ENCODE results near the gene CCNT1. TPM values are rescaled to one million over a fixed set of nuclear protein-coding genes. Genes with fewer than 3 reads are reported as not detected.

Gene CCNT1
- total and polyA plus RNA-seq, 2 of the 4 experiments (the other 2 are of a cell fraction) = 9.0 to 74.0 TPM

DNA sequence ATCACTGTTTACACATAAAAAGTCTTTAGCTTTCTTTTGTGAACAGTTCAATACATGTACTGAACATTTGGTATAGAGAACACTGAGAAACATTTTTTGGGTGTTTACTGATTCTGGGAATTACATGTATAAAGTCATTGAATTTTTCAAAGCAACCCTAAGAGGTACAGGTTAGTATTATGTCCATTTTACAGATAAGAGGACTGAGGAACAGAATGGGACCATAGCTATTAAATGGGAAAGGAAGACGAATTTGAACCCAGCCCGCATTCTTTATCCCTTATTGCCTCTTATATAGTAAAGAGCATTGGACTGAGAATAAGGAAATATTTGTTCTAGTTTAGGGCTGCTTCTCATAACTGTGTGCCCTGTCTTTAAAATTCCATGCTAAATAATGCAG is 33.6 kb downstream of the CCNT1 start:
- no peak overlapping the region for H2BK15ac ChIP-seq (ENCODE audit: low read depth, low read length)
- dilution Hi-C loops (cut with HindIII; ENCODE audit: low sequenced_read_pairs, unreplicated experiment) (no loop called here), in situ Hi-C loops (cut with MboI; ENCODE audit: low sequenced_read_pairs) (no loop called here), intact Hi-C loops (cut with micrococcal nuclease) (loop anchor here (5.0 kb wide), 1 partner anchor 114 kb away; no protein-coding TSS in a partner anchor)
- no peak overlapping the region for H2AK9ac ChIP-seq (replicated peaks; ENCODE audit: low read depth, low read length, poor library complexity)
- no peak overlapping the region for H4K5ac ChIP-seq (ENCODE audit: low read depth, low read length)
- peaks cover 11% of the 10 kb centered on the region for H3K9me1 ChIP-seq (ENCODE audit: insufficient read depth, low read length)
- no peak overlapping the region for H2AK5ac ChIP-seq (ENCODE audit: low read depth, low read length)
- no peak overlapping the region for H3K9ac ChIP-seq (ENCODE audit: low read depth, low read length)
- peaks cover 4% of the 10 kb centered on the region for H3K4me1 ChIP-seq (ENCODE audit: control insufficient read depth, insufficient read depth, low read length)
- ATAC-seq (ENCODE audit: low read depth) (no peak), DNase-seq (no peak)
- H3K23ac ChIP-seq (ENCODE audit: low read depth, low read length) = no peak overlapping the region
- H3K27me3 ChIP-seq (ENCODE audit: control insufficient read depth, insufficient read depth, low read length) = no peaks in the 10 kb centered on the region
- no peak overlapping the region for H4K8ac ChIP-seq (ENCODE audit: low read depth in 2 of 2, low read length in 2 of 2)
- H2BK20ac ChIP-seq (ENCODE audit: low read depth, low read length) = no peak overlapping the region
- POLR2A ChIA-PET (ENCODE audit: unreplicated experiment) = interaction anchor here (0.6 to 1.0 kb wide), 2 partner anchors 9 to 124 kb away, joined by 3 to 17 read pairs; no protein-coding TSS in a partner anchor
- H3K4me2 ChIP-seq (ENCODE audit: low read depth, low read length) = no peak overlapping the region
- peaks cover 16 to 30% of the 10 kb centered on the region in 2 experiments; a peak in 3 of 4 replicates for H3K79me1 ChIP-seq (ENCODE audit: low read depth in 1 of 2, low read length in 2 of 2)
- no peak overlapping the region for H2AFZ ChIP-seq (replicated peaks; ENCODE audit: low read length, poor library complexity)
- no peak overlapping the region for H2BK120ac ChIP-seq (ENCODE audit: low read depth, low read length)
- no peak overlapping the region for H3K56ac ChIP-seq (ENCODE audit: extremely low read depth, insufficient read depth, low read length)
- TF ChIP-seq POLR2A (IDR thresholded peaks at IDR 0.05; ENCODE audit: low read depth, low read length) = no peak
- TF ChIP-seq CHD1 (IDR thresholded peaks at IDR 0.05; ENCODE audit: low read depth, low read length) = no peak
- no peak for TF ChIP-seq ELK1 (IDR thresholded peaks at IDR 0.05; ENCODE audit: borderline replicate concordance, low read depth, low read length)
- no peak for TF ChIP-seq MAZ (IDR thresholded peaks at IDR 0.05; ENCODE audit: borderline replicate concordance, low read depth, low read length)
- TF ChIP-seq BHLHE40 (IDR thresholded peaks at IDR 0.05; ENCODE audit: low read depth, low read length) = no peak
- no peak for TF ChIP-seq FOS (IDR thresholded peaks at IDR 0.05; ENCODE audit: low read depth, low read length)
- no peak for TF ChIP-seq NFE2L2 (IDR thresholded peaks at IDR 0.05; ENCODE audit: low read depth, low read length)
- no peak for TF ChIP-seq RFX5 (IDR thresholded peaks at IDR 0.05; ENCODE audit: low read depth, low read length)
- TF ChIP-seq SMC3 (IDR thresholded peaks at IDR 0.05; ENCODE audit: low read depth, low read length) = no peak
- no peak for TF ChIP-seq MAFK (IDR thresholded peaks at IDR 0.05; ENCODE audit: low read depth, low read length)
- TF ChIP-seq RAD21 (IDR thresholded peaks at IDR 0.05; ENCODE audit: low read length) = no peak
- no peak for TF ChIP-seq MXI1 (IDR thresholded peaks at IDR 0.05; ENCODE audit: borderline replicate concordance, low read depth, low read length)
- TF ChIP-seq RCOR1 (IDR thresholded peaks at IDR 0.05; ENCODE audit: insufficient replicate concordance, low read length) = no peak
- TF ChIP-seq, protein P1, sequence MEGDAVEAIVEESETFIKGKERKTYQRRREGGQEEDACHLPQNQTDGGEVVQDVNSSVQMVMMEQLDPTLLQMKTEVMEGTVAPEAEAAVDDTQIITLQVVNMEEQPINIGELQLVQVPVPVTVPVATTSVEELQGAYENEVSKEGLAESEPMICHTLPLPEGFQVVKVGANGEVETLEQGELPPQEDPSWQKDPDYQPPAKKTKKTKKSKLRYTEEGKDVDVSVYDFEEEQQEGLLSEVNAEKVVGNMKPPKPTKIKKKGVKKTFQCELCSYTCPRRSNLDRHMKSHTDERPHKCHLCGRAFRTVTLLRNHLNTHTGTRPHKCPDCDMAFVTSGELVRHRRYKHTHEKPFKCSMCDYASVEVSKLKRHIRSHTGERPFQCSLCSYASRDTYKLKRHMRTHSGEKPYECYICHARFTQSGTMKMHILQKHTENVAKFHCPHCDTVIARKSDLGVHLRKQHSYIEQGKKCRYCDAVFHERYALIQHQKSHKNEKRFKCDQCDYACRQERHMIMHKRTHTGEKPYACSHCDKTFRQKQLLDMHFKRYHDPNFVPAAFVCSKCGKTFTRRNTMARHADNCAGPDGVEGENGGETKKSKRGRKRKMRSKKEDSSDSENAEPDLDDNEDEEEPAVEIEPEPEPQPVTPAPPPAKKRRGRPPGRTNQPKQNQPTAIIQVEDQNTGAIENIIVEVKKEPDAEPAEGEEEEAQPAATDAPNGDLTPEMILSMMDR (conservative IDR thresholded peaks at IDR 0.05; ENCODE audit: low read depth, low read length) = no peak
- H3K4me3 ChIP-seq (ENCODE audit: insufficient read depth, low read depth, low read length) = no peak overlapping the region
- H3K9me3 ChIP-seq (ENCODE audit: control insufficient read depth, insufficient read depth, low read length) = no peaks in the 10 kb centered on the region
- H4K20me1 ChIP-seq (ENCODE audit: insufficient read depth, low read length) = peaks cover 36% of the 10 kb centered on the region
- H2BK5ac ChIP-seq (ENCODE audit: low read depth, low read length, poor library complexity, severe bottlenecking) = no peak overlapping the region
- peaks cover 13% of the 10 kb centered on the region for H3K36me3 ChIP-seq (ENCODE audit: control insufficient read depth, insufficient read depth, low read length)
- no peak overlapping the region for H4K91ac ChIP-seq (ENCODE audit: insufficient read depth, low read depth, low read length)
- no peak overlapping the region for H3K18ac ChIP-seq (ENCODE audit: low read depth, low read length)
- no peak overlapping the region for H3K27ac ChIP-seq (ENCODE audit: insufficient read depth, low read length)
- CTCF ChIA-PET = interaction anchor here (0.7 to 0.8 kb wide), 3 partner anchors 9 to 54 kb away, joined by 3 read pairs; no protein-coding TSS in a partner anchor
- no TSS peak for BruUV-seq (replicated peaks)
- H3K14ac ChIP-seq (replicated peaks; ENCODE audit: low read depth, low read length) = no peak overlapping the region
- no peak overlapping the region for H3K4ac ChIP-seq (ENCODE audit: low read depth, low read length)
- WGBS, 2 experiments (ENCODE audit: extremely low coverage in 2 of 2, insufficient read length in 1 of 2) = no CpG with 5 or more reads among the region's 2 CpGs
